Heart right ventricle (tissue), 16 donors: Measurements from ENCODE around the gene APOL1. TPM values are rescaled to one million over a fixed set of nuclear protein-coding genes. Genes with fewer than 3 reads are reported as not detected.
A peak's percentile ranks its signal among the peaks of the same experiment; 100 is the strongest.

Experiments used
- ATAC-seq, 8 donors: fragments of 200-7000 bp; cut with Tn5 transposase; one replicate each; pipeline ENCODE4 v1.9.1; 2020; ENCODE audit warnings: mild to moderate bottlenecking in 8 of 8, moderate library complexity in 8 of 8, moderate number of reproducible peaks in 1 of 8
- DNase-seq, 2 donors: peaks; one replicate each; pipeline ENCODE4 v3.0.0-alpha.2; 2020
- H3K27ac ChIP-seq, 10 donors: fragments of 200-600 bp; sonication (generic) in 2 of 10; one replicate each; pipeline versions ENCODE4 v1.5.0 to v1.8.0; 2020 to 2022; ENCODE audit warnings: mild to moderate bottlenecking in 3 of 10
- H3K27me3 ChIP-seq, 7 donors: fragments of 200-600 bp; one replicate each; pipeline ENCODE4 v1.8.0; 2021 to 2022; ENCODE audit warnings: mild to moderate bottlenecking in 2 of 7
- H3K36me3 ChIP-seq, 9 donors: fragments of 200-600 bp; sonication (generic) in 1 of 9; one replicate each; pipeline versions ENCODE4 v1.5.0 to v1.8.0; 2020 to 2022; ENCODE audit warnings: mild to moderate bottlenecking in 2 of 9
- H3K4me1 ChIP-seq, 9 donors: fragments of 200-600 bp; sonication (generic) in 1 of 9; one replicate each; pipeline versions ENCODE4 v1.5.0 to v1.8.0; 2020 to 2022; ENCODE audit warnings: mild to moderate bottlenecking in 4 of 9
- H3K4me3 ChIP-seq, 10 donors: fragments of 200-600 bp; sonication (generic) in 2 of 10; one replicate each; pipeline versions ENCODE4 v1.5.0 to v1.8.0; 2020 to 2022; ENCODE audit warnings: mild to moderate bottlenecking in 7 of 10, moderate library complexity in 2 of 10
- H3K9me3 ChIP-seq, 11 donors: fragments of 200-600 bp in 10 of 11; sonication (generic) in 2 of 11; one replicate each; pipeline versions ENCODE4 v1.5.0 to v1.8.0; 2013 to 2022; ENCODE audit warnings: mild to moderate bottlenecking in 2 of 11, control low read depth in 1 of 11, moderate library complexity in 1 of 11
- CTCF ChIP-seq, 9 donors: fragments of 200-600 bp; sonication (generic) in 2 of 9; IDR thresholded peaks; one replicate each; pipeline versions ENCODE4 v1.5.0 to v1.8.0; 2021 to 2022; ENCODE audit warnings: antibody characterized with exemption in 9 of 9, mild to moderate bottlenecking in 5 of 9, moderate library complexity in 1 of 9
- WGBS, 2 donors: extraction: QIAGEN DNeasy Blood & Tissue Kit; methylation state at CpG; one replicate each; pipeline ENCODE4 v1.1.7; 2013; ENCODE audit warnings: inconsistent platforms in 1 of 2; 5-methylcytosine and 5-hydroxymethylcytosine counted together
- intact Hi-C, 10 donors: fragments of 100-400 bp; cut with DNase I; formaldehyde crosslinking; loops; one replicate each; pipeline versions ENCODE4 v1.11.1 to v1.14.2; 2022
- polyA plus RNA-seq, 2 donors: library from polyadenylated mRNA; stranded (reverse); fragments of 200-250 nt; gene quantifications; one replicate each; pipeline ENCODE4 v1.2.3, GENCODE V29; 2013
- total RNA-seq, 10 donors: library from RNA; stranded (reverse); fragmentation: NEBNext Ultra II Directional in 3 of 10; extraction: Animal tissue kit (Norgen Biotek cat#: 25700) in 3 of 10; gene quantifications; one replicate each; pipeline versions ENCODE4 v1.2.1 to v1.2.4, GENCODE V29; 2021 to 2023
- donor health status: Arrhythmogenic right ventricular cardiomyopathy.
- donor health status: ischemic (EF 13 %, LVEDD 7.1; RV severe dilation, severe dysfunction).
- donor health status: healthy with polysubstance abuse.
- donor health status: DM: no; HTN: yes; CAD: no.
- donor health status: DM: no; HTN: no; CAD: no.
- donor health status: ischemic (EF 25% LVEDD 6.9; RV normal size, moderate dysfunction).
- donor health status: ischemic (EF 25% LVEDD 5.7; RV mildly dilated, moderate dysfunction).
- donor health status: healthy.
- donor health status: DM: yes; HTN: yes; CAD: no.
- donor health status: Ischemic cardiomyopathy.
- donor health status: ischemic (EF 35%, LVEDD 5.7; RV mildly dilated, moderate dysfunction).
- donor health status: nonischemic (EF 11% LVEDD 7.7; RV severe dilation, severe dysfunction).
- donor health status: DM: yes; HTN: yes; CAD: no.
- donor health status: PGD.
- donor health status: ischemic (EF 29% LVEDD 5.4; RV normal size, mild dysfunction).
- donor health status: nonischemic (EF 23%, LVEDD 6.1; RV moderate dilation, normal function).

Gene APOL1
- total and polyA plus RNA-seq, 12 donors: 9.8 to 121 (median 17.5) TPM

DNA sequence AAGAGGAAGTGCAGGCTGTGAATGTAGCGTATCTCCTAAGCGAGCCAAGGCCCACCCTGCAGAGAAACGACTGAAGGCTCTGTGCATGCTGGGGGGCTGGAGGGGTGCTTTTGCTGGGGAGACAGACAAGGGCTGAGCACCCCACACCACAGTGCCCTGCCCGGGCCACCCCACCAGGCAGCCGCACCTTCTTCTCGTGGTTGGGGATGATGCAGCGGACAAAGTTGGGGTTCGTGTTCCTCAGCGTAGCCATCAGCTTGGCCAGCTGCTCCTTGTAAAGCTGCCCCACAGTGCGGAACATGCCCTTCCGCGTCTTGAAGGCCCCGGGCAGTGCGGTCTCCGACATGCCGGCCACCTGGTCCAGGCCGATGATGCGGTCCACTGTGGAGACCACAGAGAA lies 53.3 kb downstream of the APOL1 start:
- no peaks in the 10 kb centered on the region for H3K27me3 ChIP-seq
- H3K4me3 ChIP-seq: no peak overlapping the region
- ATAC-seq (no peak), DNase-seq (no peak)
- 84 to 85% methylated on average over 18 of the region's 18 CpGs for WGBS, 2 donors
- intact Hi-C loops: no loop called here
- peaks cover 0 to 5% (median 0%) of the 10 kb centered on the region in 9 donors for H3K4me1 ChIP-seq
- H3K9me3 ChIP-seq: no peaks in the 10 kb centered on the region
- H3K27ac ChIP-seq: peak overlapping the region in 1 of 10 donors; percentile 6
- no peak for TF ChIP-seq CTCF (IDR thresholded peaks at IDR 0.05)
- H3K36me3 ChIP-seq: peaks cover 33 to 100% (median 95%) of the 10 kb centered on the region in 9 donors

DNA sequence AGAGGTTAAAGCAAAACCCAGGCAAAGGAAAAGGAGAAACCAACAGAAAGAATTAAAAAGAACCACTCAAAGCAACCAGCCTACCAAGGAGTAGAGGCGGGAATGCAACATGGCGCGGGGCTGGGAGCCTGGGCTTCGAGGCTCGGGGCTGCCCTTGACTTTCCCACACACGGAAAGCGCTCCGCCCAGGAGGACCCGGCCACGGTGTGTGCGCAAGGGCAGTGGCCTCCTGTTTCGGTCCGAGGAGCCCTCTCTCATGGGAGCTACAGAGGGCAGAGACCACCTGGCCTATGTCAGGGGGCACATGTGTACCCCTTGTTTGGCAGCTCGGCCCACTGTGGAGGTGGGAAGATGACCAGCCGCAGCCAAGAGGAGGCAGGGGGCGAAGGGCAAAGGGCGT lies 55.9 kb downstream of the APOL1 start:
- Histone ChIP-seq H3K27ac (peak overlapping the region in 1 of 10 donors; percentile 7), H3K9me3 (no peaks in the 10 kb centered on the region), H3K4me3 (no peak overlapping the region), H3K4me1 (no peaks in the 10 kb centered on the region), H3K27me3 (no peaks in the 10 kb centered on the region), H3K36me3 (peaks cover 29 to 100% (median 96%) of the 10 kb centered on the region in 9 donors)
- WGBS, 2 donors: 92 to 94% methylated on average over 17 of the region's 17 CpGs
- ATAC-seq: no peak
- no peak for TF ChIP-seq CTCF (IDR thresholded peaks at IDR 0.05)
- DNase-seq: no peak
- intact Hi-C loops: no loop called here

- intact Hi-C loops: no loop called here
- Histone ChIP-seq H3K9me3 (no peaks in the 10 kb centered on the region), H3K4me1 (peaks cover 0 to 14% (median 0%) of the 10 kb centered on the region in 9 donors), H3K27me3 (no peaks in the 10 kb centered on the region), H3K27ac (no peak overlapping the region), H3K36me3 (peaks cover 34 to 100% (median 93%) of the 10 kb centered on the region in 9 donors), H3K4me3 (no peak overlapping the region)
- DNase-seq (no peak), ATAC-seq (no peak)
- TF ChIP-seq CTCF (IDR thresholded peaks at IDR 0.05): no peak
- WGBS, 2 donors: 76 to 79% methylated on average over 18 of the region's 18 CpGs
Observed at GRCh38 chr22:36311386-36312085, 58.6 kb downstream of the APOL1 start.

DNA sequence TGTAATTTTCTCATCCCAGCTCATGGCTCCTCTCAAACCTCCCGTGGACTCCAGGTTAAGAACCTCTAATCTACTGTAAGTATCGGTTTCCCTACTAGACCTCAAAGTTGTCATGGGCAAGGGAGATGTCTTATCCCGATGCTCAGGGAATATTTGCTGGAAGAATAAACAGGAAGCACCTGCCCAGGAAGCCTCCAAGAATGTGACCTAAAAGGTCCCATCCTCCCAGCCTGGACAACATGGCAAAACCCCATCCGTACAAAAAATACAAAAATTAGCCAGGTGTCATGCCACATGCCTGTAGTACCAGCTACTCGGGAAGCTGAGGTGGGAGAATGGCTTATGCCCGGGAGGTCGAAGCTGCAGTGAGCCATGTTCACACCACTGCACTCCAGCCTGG lies 62.4 kb downstream of the APOL1 start:
- DNase-seq (no peak), ATAC-seq (no peak)
- Histone ChIP-seq H3K27ac (peak overlapping the region in 4 of 10 donors; percentile 17 to 46 (median 38)), H3K9me3 (no peaks in the 10 kb centered on the region), H3K36me3 (peaks cover 30 to 100% (median 95%) of the 10 kb centered on the region in 9 donors), H3K4me3 (no peak overlapping the region), H3K4me1 (peaks cover 0 to 30% (median 10%) of the 10 kb centered on the region in 9 donors), H3K27me3 (no peaks in the 10 kb centered on the region)
- WGBS, 2 donors: 55 to 71% methylated on average over 7 of the region's 7 CpGs
- intact Hi-C loops: no loop called here
- TF ChIP-seq CTCF (IDR thresholded peaks at IDR 0.05): no peak
